B cell (primary cell): Measurements from ENCODE around the gene EIF3L. TPM values are rescaled to one million over a fixed set of nuclear protein-coding genes. Genes with fewer than 3 reads are reported as not detected.
A peak's percentile ranks its signal among the peaks of the same experiment; 100 is the strongest.
"Not testable (repeated sequence)": the region's sequence is repeated elsewhere in the genome, so short reads cannot be mapped to it uniquely, and the experiment has no call there.

Experiments
- ATAC-seq: fragments of 200-7000 bp; cut with Tn5 transposase; one replicate; pipeline ENCODE4 v1.10.0; 2021; ENCODE audit warnings: low read depth, mild to moderate bottlenecking, moderate number of reproducible peaks, moderate library complexity
- CTCF ChIA-PET: fragments of 350-600 bp; sonication (Branson Sonifier 250); formaldehyde crosslinking; loops from one replicate; lab custom pipeline; 2021; ENCODE audit warnings: antibody characterized with exemption, inconsistent platforms; lab: Charles Lee
- POLR2A ChIA-PET: fragments of 350-600 bp; sonication (Branson Sonifier 250); formaldehyde crosslinking; loops from one replicate; lab custom pipeline; 2021; ENCODE audit warnings: antibody characterized with exemption; lab: Charles Lee
- DNase-seq: peaks from one replicate; pipeline ENCODE4 v3.0.0; 2013
- H2AFZ ChIP-seq: 2 replicates; pipeline ENCODE4 v1.6.1; 2012; ENCODE audit warnings: mild to moderate bottlenecking, low read depth, low read length; ENCODE audit not compliant: insufficient read depth, poor library complexity, severe bottlenecking
- H3K27ac ChIP-seq, 2 donors: 1 replicate in 1 of 2; 2 replicates in 1 of 2; pipeline ENCODE4 v1.5.1; 2012 to 2013; ENCODE audit warnings: low read length in 2 of 2, mild to moderate bottlenecking in 2 of 2, moderate library complexity in 1 of 2
- H3K27me3 ChIP-seq, 4 experiments: fragments of 200-600 bp in 1 of 4; sonication (generic) in 1 of 4; replicated peaks in 1 of 4; 1 replicate in 2 of 4; 2 replicates in 2 of 4; pipeline versions ENCODE4 v1.6.1 to v1.7.0; 2013 to 2016; ENCODE audit warnings: low read length in 3 of 4, mild to moderate bottlenecking in 2 of 4, mixed read lengths in 1 of 4, moderate library complexity in 1 of 4; ENCODE audit not compliant: insufficient read depth in 4 of 4, control insufficient read depth in 3 of 4; ENCODE audit errors: control extremely low read depth in 1 of 4
- H3K36me3 ChIP-seq, 2 experiments: replicated peaks in 1 of 2; 1 replicate in 1 of 2; 2 replicates in 1 of 2; pipeline versions ENCODE4 v1.6.1 to v1.7.1; 2013; ENCODE audit warnings: low read length in 1 of 2; ENCODE audit not compliant: insufficient read depth in 2 of 2, control insufficient read depth in 1 of 2; ENCODE audit errors: control extremely low read depth in 1 of 2, extremely low read depth in 1 of 2
- H3K4me1 ChIP-seq, 2 donors: fragments of 200-600 bp in 1 of 2; sonication (generic) in 1 of 2; 1 replicate in 1 of 2; 2 replicates in 1 of 2; pipeline versions ENCODE4 v1.5.1 to v1.6.1; 2013 to 2017; ENCODE audit warnings: low read length in 2 of 2; ENCODE audit not compliant: control insufficient read depth in 2 of 2, insufficient read depth in 2 of 2
- H3K4me2 ChIP-seq: replicated peaks from 2 replicates; pipeline ENCODE3; 2012; ENCODE audit warnings: mild to moderate bottlenecking, low read depth, low read length; ENCODE audit not compliant: poor library complexity, severe bottlenecking
- H3K4me3 ChIP-seq, 5 experiments: fragments of 200-600 bp in 1 of 5; sonication (generic) in 1 of 5; 1 replicate in 3 of 5; 2 replicates in 2 of 5; pipeline versions ENCODE4 v1.5.1 to v1.7.0; 2011 to 2016; ENCODE audit warnings: low read length in 4 of 5, mild to moderate bottlenecking in 4 of 5, low read depth in 2 of 5, control low read depth in 1 of 5, moderate library complexity in 1 of 5; ENCODE audit not compliant: insufficient read depth in 1 of 5; ENCODE audit errors: control extremely low read depth in 1 of 5, extremely low read depth in 1 of 5
- H3K79me2 ChIP-seq: fragments of 200-600 bp; sonication (generic); one replicate; pipeline ENCODE4 v1.6.0; 2016; ENCODE audit warnings: low read length; ENCODE audit not compliant: control insufficient read depth, insufficient read depth
- H3K9ac ChIP-seq: fragments of 200-600 bp; sonication (generic); 2 replicates; pipeline ENCODE4 v1.6.1; 2017; ENCODE audit warnings: mild to moderate bottlenecking, low read length, moderate library complexity
- H3K9me3 ChIP-seq, 3 donors: one replicate each; pipeline versions ENCODE4 v1.6.1 to v1.7.1; 2013; ENCODE audit warnings: low read length in 2 of 3; ENCODE audit not compliant: control insufficient read depth in 2 of 3, insufficient read depth in 1 of 3; ENCODE audit errors: control extremely low read depth in 1 of 3
- H4K20me1 ChIP-seq: 2 replicates; pipeline ENCODE4 v1.6.0; 2012; ENCODE audit warnings: mild to moderate bottlenecking, low read length; ENCODE audit not compliant: insufficient read depth, control insufficient read depth, poor library complexity, severe bottlenecking
- H3K27ac Mint-ChIP-seq: one replicate; pipeline ENCODE4 v1.8.0; 2021; ENCODE audit warnings: mixed read lengths
- H3K27me3 Mint-ChIP-seq: one replicate; pipeline ENCODE4 v1.8.0; 2021; ENCODE audit warnings: mixed read lengths
- H3K4me1 Mint-ChIP-seq: one replicate; pipeline ENCODE4 v1.8.0; 2021; ENCODE audit warnings: mixed read lengths
- H3K4me3 Mint-ChIP-seq: one replicate; pipeline ENCODE4 v1.8.0; 2021; ENCODE audit warnings: mixed read lengths
- H3K9me3 Mint-ChIP-seq: one replicate; pipeline ENCODE4 v1.8.0; 2022; ENCODE audit warnings: mixed read lengths; ENCODE audit not compliant: insufficient read depth
- EZH2 ChIP-seq: IDR thresholded peaks from 2 replicates; pipeline ENCODE4 v1.6.1; 2012; ENCODE audit warnings: borderline replicate concordance, low read depth, mild to moderate bottlenecking, moderate library complexity, low read length; ENCODE audit not compliant: insufficient read depth, poor library complexity, severe bottlenecking
- WGBS: methylation state at CpG from one replicate; pipeline ENCODE4 v1.1.5; 2013; ENCODE audit warnings: missing lambda C conversion rate; ENCODE audit not compliant: insufficient coverage; 5-methylcytosine and 5-hydroxymethylcytosine counted together
- intact Hi-C: fragments of 100-400 bp; cut with micrococcal nuclease; formaldehyde crosslinking; loops from one replicate; pipeline ENCODE4 v1.10.0; 2022
- polyA minus RNA-seq: library from RNA; depleted of rRNA, polyadenylated mRNA; stranded (reverse); fragments of >200 nt; gene quantifications from 2 replicates; pipeline ENCODE4 v1.2.3, GENCODE V29; 2012
- polyA plus RNA-seq: library from polyadenylated mRNA; depleted of rRNA; stranded (reverse); fragments of >200 nt; gene quantifications from 2 replicates; pipeline ENCODE4 v1.2.3, GENCODE V29; 2012
- total RNA-seq, 2 donors: library from RNA; stranded (reverse); fragments of 120-200 nt in 1 of 2; gene quantifications; 1 replicate in 1 of 2; 2 replicates in 1 of 2; pipeline versions ENCODE4 v1.2.3 to v1.2.4, GENCODE V29; 2013 to 2022
- TF ChIP-seq, protein P1 (sequence below): fragments of 200-600 bp; IDR thresholded peaks from one replicate; pipeline ENCODE4 v1.8.0; 2022; ENCODE audit warnings: antibody characterized with exemption, mild to moderate bottlenecking

EIF3L gene
- 526 and 560 TPM in 2 replicates for total RNA-seq
- 919 TPM for total RNA-seq (2013)
- 367 and 430 TPM in 2 replicates for polyA plus RNA-seq
- polyA minus RNA-seq = 353 and 398 TPM in 2 replicates

DNA sequence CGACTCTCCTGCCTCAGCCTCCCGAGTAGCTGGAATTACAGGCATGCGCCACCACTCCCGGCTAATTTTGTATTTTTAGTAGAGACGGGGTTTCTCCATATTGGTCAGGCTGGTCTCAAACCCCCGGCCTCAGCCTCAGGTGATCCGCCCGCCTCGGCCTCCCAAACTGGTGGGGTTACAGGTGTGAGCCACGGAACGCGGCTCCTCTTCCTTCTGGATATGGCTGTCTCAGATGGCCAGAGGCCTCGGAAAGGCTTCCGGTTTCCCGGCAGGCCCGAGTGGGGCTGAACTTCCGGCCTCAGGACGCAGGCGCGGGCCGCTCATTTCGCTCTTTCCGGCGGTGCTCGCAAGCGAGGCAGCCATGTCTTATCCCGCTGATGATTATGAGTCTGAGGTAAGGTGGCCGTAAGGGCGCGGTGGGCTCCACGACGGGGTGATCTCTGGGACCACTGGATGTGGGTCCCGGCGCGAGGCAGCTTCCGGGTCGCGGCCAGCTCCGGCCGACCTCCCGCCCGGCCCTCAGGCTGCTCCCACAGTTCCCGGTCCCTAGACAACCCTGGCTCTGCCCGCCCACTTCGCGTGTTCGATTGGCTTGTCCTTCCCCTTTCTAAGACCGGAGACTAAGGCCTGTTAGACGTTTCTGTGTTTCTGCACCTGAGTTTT lies at the start of gene EIF3L:
EIF3L (plus strand) TSS at position 331 of the 663 bp plus-strand sequence; CDS start at position 362, 31 bp downstream.
- under 1% methylated on average over 47 of the region's 49 CpGs for WGBS
- peaks cover 37% of the 10 kb centered on the region for H4K20me1 ChIP-seq
- peak within 1 kb of the TSS; percentile 81 to 90 for H3K27ac ChIP-seq
- peaks cover 0 to 9% (median 0%) of the 10 kb centered on the region in 3 donors for H3K9me3 ChIP-seq
- peak within 1 kb of the TSS; percentile 88 for H3K4me2 ChIP-seq
- TF ChIP-seq, protein P1, sequence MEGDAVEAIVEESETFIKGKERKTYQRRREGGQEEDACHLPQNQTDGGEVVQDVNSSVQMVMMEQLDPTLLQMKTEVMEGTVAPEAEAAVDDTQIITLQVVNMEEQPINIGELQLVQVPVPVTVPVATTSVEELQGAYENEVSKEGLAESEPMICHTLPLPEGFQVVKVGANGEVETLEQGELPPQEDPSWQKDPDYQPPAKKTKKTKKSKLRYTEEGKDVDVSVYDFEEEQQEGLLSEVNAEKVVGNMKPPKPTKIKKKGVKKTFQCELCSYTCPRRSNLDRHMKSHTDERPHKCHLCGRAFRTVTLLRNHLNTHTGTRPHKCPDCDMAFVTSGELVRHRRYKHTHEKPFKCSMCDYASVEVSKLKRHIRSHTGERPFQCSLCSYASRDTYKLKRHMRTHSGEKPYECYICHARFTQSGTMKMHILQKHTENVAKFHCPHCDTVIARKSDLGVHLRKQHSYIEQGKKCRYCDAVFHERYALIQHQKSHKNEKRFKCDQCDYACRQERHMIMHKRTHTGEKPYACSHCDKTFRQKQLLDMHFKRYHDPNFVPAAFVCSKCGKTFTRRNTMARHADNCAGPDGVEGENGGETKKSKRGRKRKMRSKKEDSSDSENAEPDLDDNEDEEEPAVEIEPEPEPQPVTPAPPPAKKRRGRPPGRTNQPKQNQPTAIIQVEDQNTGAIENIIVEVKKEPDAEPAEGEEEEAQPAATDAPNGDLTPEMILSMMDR = no peak
- TF ChIP-seq EZH2 = no peak
- H3K27ac Mint-ChIP-seq = peak within 1 kb of the TSS; percentile 99
- peaks cover 2 to 34% of the 10 kb centered on the region in 2 experiments for H3K36me3 ChIP-seq
- ChIA-PET CTCF (interaction anchor here (1.5 to 3.9 kb wide), 3 partner anchors 14 to 57 kb away, joined by 4 to 17 read pairs (median 15); partner anchors contain the start of gene MICALL1), POLR2A (no interaction called here)
- no peaks in the 10 kb centered on the region for H3K9me3 Mint-ChIP-seq
- ATAC-seq (peak; percentile 68), DNase-seq (peak; percentile 92)
- H3K4me1 ChIP-seq = peaks cover 22 to 30% of the 10 kb centered on the region in 2 donors
- H3K4me3 ChIP-seq = peak within 1 kb of the TSS; percentile 62 to 98 (median 90)
- peak within 1 kb of the TSS; percentile 97 for H2AFZ ChIP-seq
- H3K27me3 ChIP-seq = no peaks in the 10 kb centered on the region
- peaks cover 62% of the 10 kb centered on the region for H3K79me2 ChIP-seq
- H3K4me1 Mint-ChIP-seq = peaks cover 43% of the 10 kb centered on the region
- peak within 1 kb of the TSS; percentile 73 for H3K9ac ChIP-seq
- intact Hi-C loops = loop anchor here (1.0 to 10.0 kb wide), 3 partner anchors 14 to 604 kb away; partner anchors contain the start of genes C22orf23, POLR2F and RAC2
- H3K4me3 Mint-ChIP-seq = peak within 1 kb of the TSS; percentile 91
- H3K27me3 Mint-ChIP-seq = no peaks in the 10 kb centered on the region

DNA sequence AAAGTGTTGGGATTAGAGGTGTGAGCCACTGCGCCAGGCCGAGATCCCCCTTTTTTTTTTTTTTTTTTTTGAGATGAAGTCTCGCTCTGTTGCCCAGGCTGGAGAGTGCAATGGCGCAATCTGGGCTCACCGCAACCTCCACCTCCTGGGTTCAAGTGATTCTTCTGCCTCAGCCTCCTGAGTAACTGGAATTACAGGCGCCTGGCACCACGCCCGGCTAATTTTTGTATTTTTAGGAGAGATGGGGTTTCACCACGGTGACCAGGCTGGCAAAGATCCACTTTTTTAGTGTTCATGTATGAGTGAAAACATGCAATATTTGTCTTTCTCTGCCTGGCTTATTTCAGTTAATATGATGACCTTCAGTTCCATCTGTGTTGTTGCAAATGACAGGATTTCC lies 49.2 kb upstream of the EIF3L start:
- H3K36me3 ChIP-seq, POLR2A ChIA-PET, CTCF ChIA-PET, H3K4me3 Mint-ChIP-seq, ATAC-seq, H3K9ac ChIP-seq, H4K20me1 ChIP-seq, H2AFZ ChIP-seq, H3K4me3 ChIP-seq, H3K79me2 ChIP-seq, H3K9me3 Mint-ChIP-seq, H3K27ac Mint-ChIP-seq, H3K27ac ChIP-seq, intact Hi-C loops, DNase-seq, H3K4me2 ChIP-seq: not testable (repeated sequence)
- Mint-ChIP-seq H3K27me3 (peaks cover 31% of the 10 kb centered on the region), H3K4me1 (peaks cover 20% of the 10 kb centered on the region)
- Histone ChIP-seq H3K9me3 (peaks cover 0 to 21% (median 0%) of the 10 kb centered on the region in 3 donors), H3K4me1 (peaks cover 24 to 28% of the 10 kb centered on the region in 2 donors), H3K27me3 (peaks cover 0 to 40% (median 19%) of the 10 kb centered on the region in 4 experiments)
- WGBS = 85% methylated on average over 5 of the region's 9 CpGs
